Ovary (tissue), 3 donors: Measurements from ENCODE around the gene CYP2U1.

Source experiments
- CTCF ChIP-seq, 3 donors: fragments of 450-650 bp in 2 of 3; fragments of 200-600 bp in 1 of 3; IDR thresholded peaks; one replicate each; pipeline versions ENCODE4 v1.5.1 to v1.8.0; 2016 to 2022; ENCODE audit warnings: antibody characterized with exemption in 3 of 3, mild to moderate bottlenecking in 1 of 3
- EP300 ChIP-seq: sonication (generic); formaldehyde crosslinking; IDR thresholded peaks from one replicate; pipeline ENCODE4 v1.6.1; 2017; ENCODE audit warnings: antibody characterized with exemption
- POLR2A ChIP-seq: fragments of 450-650 bp; IDR thresholded peaks from one replicate; pipeline ENCODE4 v1.6.1; 2017; ENCODE audit warnings: antibody characterized with exemption, mild to moderate bottlenecking, moderate library complexity
- donor health status: DM: no; HTN: no; CAD: no.

GRCh38 chr4:107922486-107923473, 8.6 kb upstream of the CYP2U1 start:
- no peak for TF ChIP-seq POLR2A
- TF ChIP-seq CTCF (IDR thresholded peaks at IDR 0.05), result no peak
- no peak for TF ChIP-seq EP300
